Measurements from ENCODE around the gene ZNF568.

- TF ChIP-seq, protein P1, sequence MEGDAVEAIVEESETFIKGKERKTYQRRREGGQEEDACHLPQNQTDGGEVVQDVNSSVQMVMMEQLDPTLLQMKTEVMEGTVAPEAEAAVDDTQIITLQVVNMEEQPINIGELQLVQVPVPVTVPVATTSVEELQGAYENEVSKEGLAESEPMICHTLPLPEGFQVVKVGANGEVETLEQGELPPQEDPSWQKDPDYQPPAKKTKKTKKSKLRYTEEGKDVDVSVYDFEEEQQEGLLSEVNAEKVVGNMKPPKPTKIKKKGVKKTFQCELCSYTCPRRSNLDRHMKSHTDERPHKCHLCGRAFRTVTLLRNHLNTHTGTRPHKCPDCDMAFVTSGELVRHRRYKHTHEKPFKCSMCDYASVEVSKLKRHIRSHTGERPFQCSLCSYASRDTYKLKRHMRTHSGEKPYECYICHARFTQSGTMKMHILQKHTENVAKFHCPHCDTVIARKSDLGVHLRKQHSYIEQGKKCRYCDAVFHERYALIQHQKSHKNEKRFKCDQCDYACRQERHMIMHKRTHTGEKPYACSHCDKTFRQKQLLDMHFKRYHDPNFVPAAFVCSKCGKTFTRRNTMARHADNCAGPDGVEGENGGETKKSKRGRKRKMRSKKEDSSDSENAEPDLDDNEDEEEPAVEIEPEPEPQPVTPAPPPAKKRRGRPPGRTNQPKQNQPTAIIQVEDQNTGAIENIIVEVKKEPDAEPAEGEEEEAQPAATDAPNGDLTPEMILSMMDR (conservative IDR thresholded peaks at IDR 0.05; ENCODE audit: low read length), result no peak
- TF ChIP-seq EZH2phosphoT487 (IDR thresholded peaks at IDR 0.05; ENCODE audit: borderline replicate concordance), result no peak
These were observed 56.4 kb downstream of the ZNF568 start for GRCh38 chr19:36972571-36972970.
